ENCODE measurements around the gene DGLUCY.
"Not testable (repeated sequence)": the region's sequence is repeated elsewhere in the genome, so short reads cannot be mapped to it uniquely, and the experiment has no call there.

DGLUCY gene

GRCh38 chr14:91238085-91238484 lies 124.2 kb downstream of the DGLUCY start:
- DNase-seq: no peak

GRCh38 chr14:91238661-91239060 lies 124.8 kb downstream of the DGLUCY start:
- no peak for DNase-seq

- DNase-seq: no peak
These were observed 128.0 kb downstream of the DGLUCY start for GRCh38 chr14:91241863-91242262.

- DNase-seq: no peak
These were observed 128.8 kb downstream of the DGLUCY start for GRCh38 chr14:91242635-91243034.

GRCh38 chr14:91243074-91243471 lies 129.2 kb downstream of the DGLUCY start:
- no peak for DNase-seq

GRCh38 chr14:91244501-91244901 lies 130.6 kb downstream of the DGLUCY start, which contains the start of gene GPR68:
Gene GPR68, minus strand, starts transcription at chr14:91244704. Its CDS starts 9,654 bp downstream, at chr14:91235050.
- DNase-seq: peak; percentile 65

- DNase-seq: no peak
These were observed 131.2 kb downstream of the DGLUCY start for GRCh38 chr14:91245029-91245428.

- DNase-seq: not testable (repeated sequence)
These were observed 131.7 kb downstream of the DGLUCY start for GRCh38 chr14:91245616-91246015.

- DNase-seq: no peak
These were observed 132.4 kb downstream of the DGLUCY start for GRCh38 chr14:91246051-91246852.

- no peak for DNase-seq
These were observed 136.2 kb downstream of the DGLUCY start for GRCh38 chr14:91249841-91250616.

- no peak for DNase-seq
These were observed 137.0 kb downstream of the DGLUCY start for GRCh38 chr14:91250912-91251311.

- DNase-seq: peak; percentile 57
These were observed 139.3 kb downstream of the DGLUCY start for GRCh38 chr14:91252871-91253794.

GRCh38 chr14:91253795-91254323 lies 140.0 kb downstream of the DGLUCY start:
- no peak for DNase-seq

- no peak for DNase-seq
These were observed 140.6 kb downstream of the DGLUCY start for GRCh38 chr14:91254461-91254860.

GRCh38 chr14:91255026-91255695 lies 141.3 kb downstream of the DGLUCY start:
- DNase-seq: no peak

- DNase-seq: no peak
These were observed 142.8 kb downstream of the DGLUCY start for GRCh38 chr14:91256661-91257060.

GRCh38 chr14:91257328-91258010 lies 143.6 kb downstream of the DGLUCY start:
- no peak for DNase-seq

- no peak for DNase-seq
These were observed 144.2 kb downstream of the DGLUCY start for GRCh38 chr14:91258011-91258618.

GRCh38 chr14:91258876-91259275 lies 145.0 kb downstream of the DGLUCY start:
- no peak for DNase-seq

- no peak for DNase-seq
These were observed 147.2 kb downstream of the DGLUCY start for GRCh38 chr14:91261115-91261514.

GRCh38 chr14:91261986-91262549 lies 148.2 kb downstream of the DGLUCY start:
- no peak for DNase-seq
